K562 treated with DMSO at 1 percent for 4 hours (cell line): ENCODE data around the gene ATXN3L. TPM values are rescaled to one million over a fixed set of nuclear protein-coding genes. Genes with fewer than 3 reads are reported as not detected.

Source experiments
- total RNA-seq: library from RNA; unstranded; fragments of 300-600 nt; gene quantifications from 2 replicates; pipeline ENCODE4 v1.2.3, GENCODE V29; 2022; ENCODE audit not compliant: insufficient read depth

Gene ATXN3L
- 0.47 TPM in 1 of 2 replicates, not detected in the other for total RNA-seq

GRCh38 chrX:13319953-13320352 is at the start of gene ATXN3L:
Gene ATXN3L, minus strand, starts transcription at chrX:13320053. Its CDS starts 119 bp downstream, at chrX:13319934.

Other genes with a start within 250 kb of the ATXN3L start
- gene EGFL6, start 249.5 kb upstream of the ATXN3L start, total RNA-seq, result not detected in 2 replicates